HepG2 (cell line): ENCODE measurements around the gene RHBDL3. TPM values are rescaled to one million over a fixed set of nuclear protein-coding genes. Genes with fewer than 3 reads are reported as not detected.

Experiments
- ESRRA ChIP-seq: sonication (generic); formaldehyde crosslinking; IDR thresholded peaks from 2 replicates; pipeline ENCODE4 v1.5.1; 2020; ENCODE audit warnings: mild to moderate bottlenecking, low read depth, missing genetic modification reagents
- EZH2 ChIP-seq: conservative IDR thresholded peaks from 2 replicates; pipeline ENCODE4 v1.6.1; 2012; ENCODE audit warnings: mild to moderate bottlenecking, low read depth, low read length, moderate library complexity
- FOXP1 ChIP-seq, 2 experiments: fragments of 450-650 bp in 1 of 2; IDR thresholded peaks; 2 replicates each; pipeline ENCODE4 v1.6.1; 2017 to 2018; ENCODE audit warnings: antibody characterized with exemption in 1 of 2
- FOXP4 ChIP-seq: sonication (generic); formaldehyde crosslinking; IDR thresholded peaks from 2 replicates; pipeline ENCODE4 v1.4.0; 2020; ENCODE audit warnings: missing genetic modification reagents
- HDAC6 ChIP-seq: fragments of 200-600 bp; sonication (generic); IDR thresholded peaks from 2 replicates; pipeline ENCODE4 v1.7.0; 2017; ENCODE audit warnings: mild to moderate bottlenecking, antibody characterized with exemption, low read length, low read depth
- HES4 ChIP-seq: sonication (generic); formaldehyde crosslinking; IDR thresholded peaks from 2 replicates; pipeline ENCODE4 v1.9.0; 2021; ENCODE audit warnings: mild to moderate bottlenecking, missing genetic modification reagents, borderline replicate concordance
- HOMEZ ChIP-seq: IDR thresholded peaks from 2 replicates; pipeline ENCODE4 v1.6.1; 2016; ENCODE audit warnings: low read depth
- HOXA5 ChIP-seq: sonication (generic); formaldehyde crosslinking; IDR thresholded peaks from 2 replicates; pipeline ENCODE4 v1.4.0; 2020; ENCODE audit warnings: missing genetic modification reagents
- IKZF4 ChIP-seq: sonication (generic); formaldehyde crosslinking; IDR thresholded peaks from 2 replicates; pipeline ENCODE4 v1.5.1; 2020; ENCODE audit warnings: borderline replicate concordance, mild to moderate bottlenecking, low read depth, missing genetic modification reagents; ENCODE audit errors: not compliant biosample characterization
- NFATC3 ChIP-seq: sonication (generic); formaldehyde crosslinking; IDR thresholded peaks from 2 replicates; pipeline ENCODE4 v1.5.1; 2020; ENCODE audit warnings: mild to moderate bottlenecking, missing genetic modification reagents
- NR3C1 ChIP-seq: sonication (generic); formaldehyde crosslinking; IDR thresholded peaks from 2 replicates; pipeline ENCODE4 v1.4.0; 2020; ENCODE audit warnings: missing genetic modification reagents
- PRDM15 ChIP-seq: sonication (generic); formaldehyde crosslinking; IDR thresholded peaks from 2 replicates; pipeline ENCODE4 v1.4.0; 2020; ENCODE audit warnings: missing genetic modification reagents
- SRF ChIP-seq: IDR thresholded peaks from 2 replicates; pipeline ENCODE4 v1.6.1; 2011; ENCODE audit warnings: mild to moderate bottlenecking, low read depth, low read length, moderate library complexity
- TEAD3 ChIP-seq: optimal IDR thresholded peaks from 2 replicates; pipeline ENCODE3; 2016; ENCODE audit warnings: borderline replicate concordance
- TFDP1 ChIP-seq: IDR thresholded peaks from 2 replicates; pipeline ENCODE4 v1.6.1; 2016; ENCODE audit warnings: missing compliant biosample characterization, missing genetic modification reagents, borderline replicate concordance
- U2AF2 ChIP-seq: fragments of 200-400 bp; formaldehyde crosslinking; IDR thresholded peaks from 2 replicates; pipeline ENCODE4 v1.6.1; 2017; ENCODE audit warnings: low read depth, mild to moderate bottlenecking, low read length
- ZFP36L1 ChIP-seq: sonication (generic); formaldehyde crosslinking; IDR thresholded peaks from 2 replicates; pipeline ENCODE4 v1.8.0; 2022; ENCODE audit warnings: mild to moderate bottlenecking, missing genetic modification reagents, moderate library complexity
- ZNF274 ChIP-seq: sonication (generic); formaldehyde crosslinking; IDR thresholded peaks from 2 replicates; pipeline ENCODE4 v1.5.1; 2020; ENCODE audit warnings: mild to moderate bottlenecking, missing genetic modification reagents
- ZNF776 ChIP-seq: sonication (generic); formaldehyde crosslinking; IDR thresholded peaks from 2 replicates; pipeline ENCODE4 v1.4.0; 2020; ENCODE audit warnings: mild to moderate bottlenecking, missing genetic modification reagents
- ZNF780A ChIP-seq: sonication (generic); formaldehyde crosslinking; IDR thresholded peaks from 2 replicates; pipeline ENCODE4 v1.8.0; 2022; ENCODE audit warnings: mild to moderate bottlenecking, missing genetic modification reagents, moderate library complexity
- ZNF816 ChIP-seq: sonication (generic); formaldehyde crosslinking; IDR thresholded peaks from 2 replicates; pipeline ENCODE4 v1.8.0; 2022; ENCODE audit warnings: missing genetic modification reagents, mild to moderate bottlenecking, borderline replicate concordance
- polyA plus RNA-seq, 8 experiments: library from polyadenylated mRNA; depleted of rRNA in 3 of 8; stranded (reverse) in 7 of 8; unstranded in 1 of 8; fragments of >200 nt; fragmentation: Illumina TruSeq in 4 of 8; extraction: Trizol in 4 of 8; gene quantifications; 2 replicates each; pipeline versions ENCODE4 v1.2.1 to v1.2.3, GENCODE V29; 2011 to 2016; ENCODE audit warnings: low read depth in 4 of 8, missing spikeins in 1 of 8, mixed read lengths in 1 of 8; ENCODE audit not compliant: insufficient read depth in 1 of 8
- total RNA-seq, 5 experiments: library from RNA; depleted of rRNA; stranded (reverse); fragments of >200 nt; fragmentation: Illumina TruSeq; extraction: Trizol; gene quantifications; 2 replicates each; pipeline ENCODE4 v1.2.3, GENCODE V29; 2016; ENCODE audit warnings: low read depth in 1 of 5

The RHBDL3 gene
- total and polyA plus RNA-seq, 2 of the 13 experiments (the other 11 are each of a cell fraction or from before 2014, with no cell fraction given) = 0.09 TPM; not detected in 1

GRCh38 chr17:32341857-32342602, 76.4 kb downstream of the RHBDL3 start, which contains the start of gene C17orf75 (continued):
- TF ChIP-seq HOMEZ (CRISPR knock-in tag) (peak; percentile 23; the same call in 1 of the 2 replicates), TEAD3 (CRISPR knock-in tag) (peak; percentile 79), ZFP36L1 (peak; percentile 71; the same call in 1 of the 2 replicates), ESRRA (CRISPR knock-in tag) (peak; percentile 79), HES4 (no peak), SRF (peak; percentile 74; the same call in 1 of the 2 replicates), EZH2 (no peak), PRDM15 (CRISPR knock-in tag) (0 out of 2 replicates have a peak, but pooled peaks have one; percentile 18), ZNF780A (CRISPR knock-in tag) (no peak), IKZF4 (peak; percentile 38), NR3C1 (no peak), FOXP1 (IDR thresholded peaks at IDR 0.05) (no peak), FOXP1 (CRISPR knock-in tag; IDR thresholded peaks at IDR 0.05) (peak; percentile 49; the same call in 1 of the 2 replicates), HDAC6 (no peak), FOXP4 (CRISPR knock-in tag) (peak; percentile 54; the same call in 1 of the 2 replicates), ZNF816 (peak; percentile 84; the same call in 1 of the 2 replicates), ZNF274 (CRISPR knock-in tag) (peak; percentile 53; the same call in 1 of the 2 replicates), NFATC3 (CRISPR knock-in tag) (peak; percentile 23; the same call in 1 of the 2 replicates), U2AF2 (0 out of 2 replicates have a peak, but pooled peaks have one; percentile 44), TFDP1 (CRISPR knock-in tag) (peak; percentile 70; the same call in 1 of the 2 replicates), ZNF776 (CRISPR knock-in tag) (peak; percentile 63; the same call in 1 of the 2 replicates), HOXA5 (CRISPR knock-in tag) (peak; percentile 86; the same call in 1 of the 2 replicates)
